H1 (cell line): ENCODE measurements around the gene ZNF837. TPM values are rescaled to one million over a fixed set of nuclear protein-coding genes. Genes with fewer than 3 reads are reported as not detected.

ENCODE experiments used
- EGR1 ChIP-seq: IDR thresholded peaks from 2 replicates; pipeline ENCODE4 v1.6.1; 2011; ENCODE audit warnings: low read depth, low read length, borderline replicate concordance
- JUN ChIP-seq: IDR thresholded peaks from 2 replicates; pipeline ENCODE4 v1.6.1; 2011; ENCODE audit warnings: low read depth, mild to moderate bottlenecking, improper control_type of control experiment, low read length
- SP2 ChIP-seq: IDR thresholded peaks from 2 replicates; pipeline ENCODE4 v1.6.1; 2012; ENCODE audit warnings: mild to moderate bottlenecking, low read length, inconsistent platforms
- polyA plus RNA-seq, 7 experiments: library from polyadenylated mRNA; depleted of rRNA in 3 of 7; stranded (reverse) in 5 of 7; unstranded in 2 of 7; fragments of >200 nt in 5 of 7; fragments of 200-250 nt in 2 of 7; gene quantifications; 1 replicate in 5 of 7; 2 replicates in 1 of 7; 4 replicates in 1 of 7; pipeline versions ENCODE4 v1.2.1 to v1.2.3, GENCODE V29; 2011 to 2013; ENCODE audit warnings: missing spikeins in 2 of 7, mixed read lengths in 2 of 7
- total RNA-seq: library from RNA; stranded (reverse); fragmentation: NEBNext Ultra II Directional; extraction: Animal tissue kit (Norgen Biotek cat#: 25700); gene quantifications from 2 replicates; pipeline ENCODE4 v1.2.1, GENCODE V29; 2021

ZNF837 gene
- total and polyA plus RNA-seq, 2 of the 8 experiments (the other 6 are each of a cell fraction or from before 2014, with no cell fraction given) = 1.9 to 3.3 TPM

DNA sequence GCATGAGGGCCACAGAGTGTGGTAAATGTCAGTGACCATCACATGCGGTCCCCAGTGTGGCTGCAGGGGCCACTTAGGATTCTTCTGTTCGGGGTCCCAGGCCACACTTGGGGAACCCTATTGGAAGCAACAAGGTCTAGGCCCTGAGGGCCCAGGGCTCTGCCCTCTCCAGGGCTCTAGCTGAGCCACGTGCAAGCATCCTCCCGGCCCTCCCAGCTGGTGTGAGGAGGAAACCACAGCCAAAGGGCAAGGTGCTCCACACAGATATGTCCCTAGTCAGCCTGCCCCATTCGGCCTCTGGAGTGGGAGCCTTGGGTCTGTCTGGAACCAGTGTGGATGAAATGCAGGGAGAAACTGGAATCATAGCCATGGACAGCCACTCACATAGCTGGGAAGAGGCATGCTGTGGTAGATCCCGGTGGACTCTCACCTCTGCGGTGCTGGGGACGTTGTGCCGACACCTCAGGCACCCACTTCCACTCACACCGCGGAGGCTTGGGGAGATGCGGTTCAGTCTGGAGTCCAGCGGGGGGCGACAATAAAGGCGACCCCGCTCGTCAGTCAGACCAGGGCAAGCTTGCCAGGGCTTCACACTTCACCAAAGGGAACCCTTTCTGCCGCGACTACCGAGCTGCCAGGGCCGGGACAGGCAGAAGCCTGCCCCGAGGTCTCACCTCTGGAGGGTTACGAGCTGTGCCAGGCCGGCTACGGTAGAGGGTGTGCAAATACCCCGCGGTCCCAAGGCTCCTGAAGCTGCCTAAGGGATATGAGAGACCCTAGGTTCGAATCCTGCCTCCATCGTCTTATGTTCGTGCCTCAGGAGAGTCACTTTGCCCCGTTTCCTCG is 14.0 kb downstream of the ZNF837 start (continued):
- TF ChIP-seq JUN (no peak), SP2 (no peak), EGR1 (no peak)
